Right hindlimb (tissue), 1 donor: ENCODE results near the gene TCFL5.

Experiments
- DNase-seq: peaks from one replicate; pipeline ENCODE4 v3.0.0-alpha.2; 2018

TCFL5 gene

GRCh38 chr20:62794007-62794724 lies 67.5 kb downstream of the TCFL5 start:
- peak; percentile 97 for DNase-seq

- no peak for DNase-seq
These were observed 67.9 kb downstream of the TCFL5 start for GRCh38 chr20:62793757-62794006.

DNA sequence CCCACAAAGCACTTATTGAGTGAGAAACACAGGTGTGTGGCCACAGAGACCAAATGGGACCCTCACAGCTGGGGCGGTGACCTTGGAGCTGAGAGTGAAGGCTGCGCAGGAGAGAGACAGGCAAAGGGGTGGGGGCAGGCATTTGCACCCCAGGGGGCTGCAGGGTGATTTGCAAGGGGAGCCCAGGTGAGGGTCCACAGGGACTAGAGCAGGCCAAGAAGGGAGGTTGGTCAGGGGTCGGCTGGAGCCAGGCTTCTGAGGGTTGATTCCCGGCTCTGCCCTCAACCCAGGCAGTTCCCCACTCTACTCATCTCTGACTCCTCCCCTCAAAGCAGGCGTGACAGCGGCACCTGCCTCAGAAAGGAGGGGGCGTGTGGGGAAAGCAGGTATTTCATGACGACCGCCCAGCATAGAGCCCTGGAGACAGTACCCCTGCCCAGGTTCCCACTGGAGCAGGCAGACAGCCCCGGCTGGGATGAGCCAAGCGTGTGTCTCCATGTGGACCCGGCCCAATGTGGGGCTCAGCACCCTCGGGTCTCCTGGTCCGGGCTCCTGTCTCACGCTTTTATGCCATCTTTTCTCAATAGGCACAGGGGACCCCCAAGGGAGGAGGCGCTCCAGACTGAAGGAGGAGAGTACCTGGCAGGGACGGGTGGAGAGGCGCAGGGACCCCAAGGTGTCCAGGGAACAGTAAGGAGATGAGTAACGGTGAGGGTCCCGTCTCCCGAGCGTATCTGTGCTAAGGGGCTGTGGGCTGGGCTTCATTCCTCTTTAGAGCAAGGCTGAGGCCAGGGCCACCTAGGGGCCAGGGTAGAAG lies 68.5 kb downstream of the TCFL5 start:
- no peak for DNase-seq

DNA sequence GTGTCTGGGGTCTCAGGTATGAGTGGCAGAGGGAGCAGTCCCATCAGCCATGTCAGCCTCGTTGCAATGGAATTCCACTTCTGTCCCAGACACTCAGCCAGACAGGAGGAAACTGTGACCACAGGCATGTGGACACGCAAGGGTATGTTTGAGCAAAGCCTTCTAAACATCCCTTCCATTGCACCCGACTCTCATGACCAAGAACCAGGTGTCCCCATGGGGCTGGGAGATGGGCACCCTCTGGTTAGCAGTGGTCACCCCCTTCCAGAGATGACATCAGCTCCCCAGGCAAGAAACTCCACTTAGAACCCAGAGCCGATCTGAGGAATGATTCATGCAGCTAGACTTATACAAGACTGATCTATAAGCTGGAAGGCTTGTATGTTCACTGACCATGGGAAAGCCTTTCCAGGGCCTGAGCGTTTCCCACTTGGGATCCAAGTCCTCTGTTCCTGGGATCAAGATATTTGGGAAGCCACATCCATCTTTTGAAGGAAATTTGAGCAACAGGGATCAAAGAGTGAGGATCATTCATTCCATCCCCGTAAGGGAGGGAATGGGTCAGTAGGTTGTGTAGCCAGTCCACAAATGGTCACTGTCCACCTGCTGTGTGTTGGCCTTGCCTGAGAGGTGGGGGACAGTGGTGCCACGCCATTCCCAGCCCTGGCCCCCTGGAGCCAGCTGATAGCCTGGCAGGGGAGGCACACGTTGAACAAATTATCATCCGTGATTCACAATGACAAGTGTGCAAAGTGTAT lies 69.3 kb downstream of the TCFL5 start:
- no peak for DNase-seq

DNA sequence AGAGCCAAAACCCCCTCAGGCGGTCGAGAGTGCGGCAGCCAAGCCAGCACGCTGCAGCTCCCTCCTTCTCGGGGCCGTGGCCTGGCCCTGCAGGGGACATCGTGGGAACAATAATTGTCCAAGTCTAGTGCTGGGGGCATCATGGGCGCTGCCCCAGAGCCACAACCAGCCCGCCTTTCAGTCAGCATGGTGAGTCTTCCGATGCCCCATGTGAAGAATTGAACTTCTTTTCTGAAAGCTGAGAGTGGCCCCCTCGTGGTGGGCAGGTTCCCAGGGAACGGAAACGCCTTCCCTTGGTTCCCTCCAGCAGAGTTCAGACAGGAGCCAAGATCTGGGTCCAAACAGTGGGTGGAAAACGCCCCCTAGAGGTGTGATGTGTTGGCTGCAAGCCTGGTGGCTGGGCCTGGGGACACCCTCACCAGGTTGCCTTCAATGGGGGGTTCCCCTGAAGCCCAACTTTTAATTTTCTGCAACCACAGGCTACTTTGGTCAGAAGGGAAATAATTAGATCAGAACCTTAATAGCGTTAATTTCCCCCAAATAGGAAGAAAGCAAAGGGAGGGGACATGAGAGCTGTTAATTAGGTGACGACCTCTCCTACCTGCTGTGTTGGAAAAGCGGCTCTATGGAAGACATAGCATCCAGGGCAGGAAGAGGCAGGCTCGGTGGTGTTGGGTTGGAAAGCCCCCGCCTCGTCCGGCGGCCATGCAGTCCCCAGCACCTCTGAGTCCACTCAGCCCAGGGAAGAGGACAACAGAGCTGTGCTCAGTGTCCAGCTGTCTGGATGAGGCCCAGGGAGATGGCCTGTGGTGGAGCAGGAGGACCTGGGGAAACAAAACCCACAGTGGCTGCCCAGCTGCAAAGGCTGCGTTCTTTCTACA lies 70.1 kb downstream of the TCFL5 start:
- peak; percentile 91 for DNase-seq
